HEK293T (cell line): ENCODE data around the gene KCMF1.
"Not testable (repeated sequence)": the region's sequence is repeated elsewhere in the genome, so short reads cannot be mapped to it uniquely, and the experiment has no call there.

Source experiments
- BHLHE40 ChIP-seq: fragments of 450-650 bp; IDR thresholded peaks from 2 replicates; pipeline ENCODE4 v1.6.1; 2016; ENCODE audit warnings: mild to moderate bottlenecking, moderate library complexity, borderline replicate concordance
- CTBP1 ChIP-seq: fragments of 450-650 bp; IDR thresholded peaks from 2 replicates; pipeline ENCODE4 v1.6.1; 2016; ENCODE audit warnings: borderline replicate concordance
- ELF4 ChIP-seq: fragments of 450-650 bp; IDR thresholded peaks from 2 replicates; pipeline ENCODE4 v1.6.1; 2017; ENCODE audit warnings: antibody characterized with exemption
- FOXA1 ChIP-seq: fragments of 450-650 bp; IDR thresholded peaks from 2 replicates; pipeline ENCODE4 v1.6.1; 2016; ENCODE audit warnings: mild to moderate bottlenecking
- FOXK2 ChIP-seq: fragments of 450-650 bp; IDR thresholded peaks from 2 replicates; pipeline ENCODE4 v1.6.1; 2016; ENCODE audit warnings: mild to moderate bottlenecking
- FOXM1 ChIP-seq: fragments of 450-650 bp; IDR thresholded peaks from 2 replicates; pipeline ENCODE4 v1.6.1; 2017; ENCODE audit warnings: mild to moderate bottlenecking, borderline replicate concordance
- HDGF ChIP-seq: fragments of 450-650 bp; IDR thresholded peaks from 2 replicates; pipeline ENCODE4 v1.6.1; 2017; ENCODE audit warnings: antibody characterized with exemption, borderline replicate concordance
- LEF1 ChIP-seq: fragments of 450-650 bp; IDR thresholded peaks from 2 replicates; pipeline ENCODE4 v1.6.1; 2017; ENCODE audit warnings: mild to moderate bottlenecking, borderline replicate concordance
- NFRKB ChIP-seq: fragments of 450-650 bp; IDR thresholded peaks from 2 replicates; pipeline ENCODE4 v1.6.1; 2016; ENCODE audit warnings: mild to moderate bottlenecking, moderate library complexity
- PKNOX1 ChIP-seq: fragments of 450-650 bp; IDR thresholded peaks from 2 replicates; pipeline ENCODE4 v1.6.1; 2016
- SUZ12 ChIP-seq: fragments of 450-650 bp; IDR thresholded peaks from 2 replicates; pipeline ENCODE4 v1.6.1; 2016; ENCODE audit warnings: mild to moderate bottlenecking
- TARDBP ChIP-seq: fragments of 450-650 bp; IDR thresholded peaks from 2 replicates; pipeline ENCODE4 v1.6.1; 2016

DNA sequence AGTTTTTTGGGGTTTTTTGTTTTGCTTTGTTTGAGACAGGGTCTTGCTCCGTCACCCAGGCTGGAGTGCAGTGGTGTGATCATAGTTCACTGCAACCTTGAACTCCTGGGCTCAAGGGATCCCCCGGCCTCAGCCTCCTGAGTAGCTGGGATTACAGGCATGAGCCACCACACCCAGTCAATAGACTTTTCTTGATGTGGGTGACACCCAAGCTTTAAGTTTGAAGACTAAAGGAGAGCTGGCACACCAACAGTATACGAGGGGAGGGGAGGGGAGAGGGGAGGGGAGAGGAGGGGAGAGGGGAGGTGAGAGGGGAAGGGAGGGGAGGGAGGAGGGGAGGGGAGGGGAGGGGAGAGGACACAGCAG lies 25.1 kb upstream of the KCMF1 start:
- TF ChIP-seq FOXA1, SUZ12, BHLHE40, LEF1, FOXM1, FOXK2, CTBP1, TARDBP, ELF4, NFRKB, PKNOX1, HDGF: not testable (repeated sequence)
